PC-3 (cell line): Measurements from ENCODE around the gene FIBCD1.

ENCODE experiments used
- CTCF ChIP-seq: fragments of 300-600 bp; sonication (generic); conservative IDR thresholded peaks from 2 replicates; pipeline ENCODE4 v1.5.1; 2017; ENCODE audit warnings: antibody characterized with exemption, low read depth, mild to moderate bottlenecking, low read length
- EZH2phosphoT487 ChIP-seq: fragments of 300-600 bp; sonication (generic); IDR thresholded peaks from 2 replicates; pipeline ENCODE4 v1.6.1; 2018; ENCODE audit warnings: mild to moderate bottlenecking, antibody characterized with exemption, low read length, borderline replicate concordance

- no peak for TF ChIP-seq CTCF
- no peak for TF ChIP-seq EZH2phosphoT487
These were observed 3.0 kb upstream of the FIBCD1 start for GRCh38 chr9:130942084-130942483.
